ENCODE measurements around the gene WBP11.

Gene WBP11

GRCh38 chr12:14803011-14803829 lies at the start of gene WBP11, which contains the start of gene C12orf60:
TSS of gene WBP11 (minus strand) at chr12:14803478. CDS start at chr12:14801383, 2,095 bp downstream.
TSS of gene C12orf60 (plus strand) at chr12:14803670. CDS start at chr12:14822936, 19,266 bp downstream.
- DNase-seq, result peak; percentile 96 to 99

- no peak for DNase-seq
These were observed 49.6 kb upstream of the WBP11 start for GRCh38 chr12:14852880-14853279.

DNA sequence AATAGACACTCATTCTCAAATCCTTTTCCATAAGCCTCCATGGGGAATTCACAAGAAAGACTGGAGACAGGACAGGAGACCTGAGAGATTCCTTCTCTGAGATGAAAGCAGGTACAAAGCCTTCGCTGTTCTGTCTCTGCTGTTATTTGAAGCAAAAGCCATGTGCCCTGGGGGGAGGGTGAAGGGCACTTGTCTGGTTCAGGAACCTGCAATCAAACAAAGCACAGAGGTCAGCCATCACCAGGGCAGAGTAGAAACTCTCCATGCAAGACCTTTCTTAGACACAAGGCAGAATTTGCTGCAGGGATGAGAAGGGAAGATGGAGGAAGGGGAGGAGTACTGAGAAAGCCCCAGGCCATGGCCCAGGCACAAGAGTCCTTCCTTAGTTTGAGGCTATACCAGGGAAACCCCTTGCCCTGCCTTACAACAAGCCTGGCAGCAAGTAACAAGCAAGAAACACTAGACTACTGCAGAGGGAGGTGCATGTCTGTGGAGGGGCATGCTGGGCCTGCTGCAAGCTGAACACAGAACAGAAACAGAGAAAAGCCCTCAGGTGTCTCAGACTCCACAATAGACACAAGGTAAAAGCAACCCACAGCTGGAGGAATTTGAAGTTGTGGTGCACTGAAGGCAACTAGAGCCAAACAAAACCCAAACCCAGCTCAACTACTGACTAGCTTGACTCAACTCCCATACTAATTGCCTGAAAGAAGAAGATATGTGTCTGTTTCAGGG lies 47.8 kb upstream of the WBP11 start:
- DNase-seq, result no peak

DNA sequence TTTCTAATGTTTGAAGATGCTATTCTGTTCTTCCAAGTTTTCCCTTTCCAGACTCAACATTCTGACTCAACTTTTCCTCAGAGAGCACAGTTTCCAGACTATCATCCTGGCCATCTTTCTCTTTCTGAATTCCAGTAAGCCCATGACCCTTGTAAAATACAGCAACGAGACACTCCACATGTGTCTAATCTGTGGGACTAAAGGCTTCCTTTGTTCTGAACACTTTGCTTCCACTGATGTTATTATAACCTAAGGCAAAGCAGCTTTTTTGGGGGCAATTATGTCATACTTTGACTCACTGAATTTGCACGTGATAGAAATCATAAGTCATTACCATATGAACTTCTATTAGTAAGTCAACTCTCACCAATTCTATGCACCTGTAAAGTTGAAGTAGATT lies 46.4 kb upstream of the WBP11 start:
- DNase-seq, result no peak

DNA sequence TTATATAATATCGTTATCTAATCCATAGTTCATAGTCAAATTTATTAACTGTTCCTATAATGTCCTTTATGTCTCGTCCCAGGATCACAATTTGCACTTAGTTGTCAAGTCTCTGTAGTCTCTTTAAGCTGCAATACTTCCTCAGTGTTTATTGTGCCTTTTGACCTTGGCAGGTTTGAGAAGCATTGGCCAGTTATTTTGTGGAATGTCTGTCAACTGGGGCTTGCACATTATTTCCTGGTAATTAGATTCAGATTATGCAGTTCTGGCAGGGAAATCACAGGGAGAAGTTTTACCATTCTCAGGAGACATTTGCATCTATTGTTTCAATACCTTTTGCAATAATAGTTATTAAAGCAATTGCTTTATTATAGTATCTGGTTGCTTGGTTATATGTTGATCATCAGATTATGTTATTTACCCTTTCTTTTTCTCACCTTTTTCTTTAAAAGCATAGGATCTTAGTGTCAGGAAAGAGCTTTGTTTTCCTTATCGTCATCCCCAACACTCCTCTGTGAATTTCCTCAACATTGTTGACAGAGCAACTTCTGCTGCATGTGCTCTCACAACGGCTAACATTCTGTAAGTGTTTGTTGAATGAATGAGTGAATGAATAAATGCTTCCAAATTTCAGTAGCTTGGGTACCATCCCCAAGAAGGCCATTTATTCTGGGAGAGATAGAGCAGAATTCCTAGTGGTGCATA lies 43.8 kb upstream of the WBP11 start:
- no peak for DNase-seq

GRCh38 chr12:14846042-14846587 lies 42.8 kb upstream of the WBP11 start:
- peak; percentile 47 to 70 for DNase-seq

- DNase-seq, result peak; percentile 24 to 80
These were observed 42.1 kb upstream of the WBP11 start for GRCh38 chr12:14845350-14845750.

DNA sequence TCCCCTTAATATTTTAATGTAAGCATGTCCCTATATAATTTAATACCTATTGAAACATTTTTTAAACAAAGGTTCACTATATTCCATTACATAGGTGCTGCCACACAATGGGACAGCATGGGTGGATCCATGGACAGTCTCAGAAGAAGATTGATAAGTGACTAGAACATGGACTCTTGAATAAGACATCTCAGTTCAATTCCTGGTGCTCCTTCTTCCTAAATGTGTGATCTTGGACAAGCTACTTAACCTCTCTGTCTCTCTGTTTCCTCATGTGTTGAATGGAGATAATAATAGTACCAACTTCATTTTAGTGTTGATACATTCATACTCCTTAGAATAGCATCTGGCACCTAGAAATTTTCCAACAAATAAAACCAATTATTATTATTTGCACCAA lies 41.1 kb upstream of the WBP11 start:
- DNase-seq, result no peak

- DNase-seq, result no peak
These were observed 40.2 kb upstream of the WBP11 start, which contains the start of gene ART4 for GRCh38 chr12:14843425-14843887. TSS of gene ART4 (minus strand) at chr12:14843526. CDS start at chr12:14843113, 413 bp downstream.

DNA sequence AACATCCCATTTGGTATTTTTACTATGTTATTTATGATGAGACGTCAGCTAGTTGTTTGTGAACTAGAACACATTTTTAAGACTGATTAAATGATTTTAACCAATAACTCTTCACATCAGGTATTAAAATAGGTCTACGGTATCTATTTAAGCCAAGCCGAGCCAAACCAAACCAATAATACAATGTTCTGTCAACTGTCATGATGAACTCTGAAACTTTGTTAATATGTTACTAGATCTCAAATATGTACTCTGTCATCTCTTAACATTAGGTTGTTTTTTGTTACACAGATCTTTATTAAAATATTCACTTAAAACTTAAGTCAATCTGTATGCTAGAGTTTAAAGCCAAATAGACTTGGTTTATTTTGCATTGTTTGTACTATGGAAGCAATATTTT lies 39.0 kb upstream of the WBP11 start:
- DNase-seq, result no peak

GRCh38 chr12:14841761-14842160 lies 38.5 kb upstream of the WBP11 start:
- DNase-seq, result no peak

DNA sequence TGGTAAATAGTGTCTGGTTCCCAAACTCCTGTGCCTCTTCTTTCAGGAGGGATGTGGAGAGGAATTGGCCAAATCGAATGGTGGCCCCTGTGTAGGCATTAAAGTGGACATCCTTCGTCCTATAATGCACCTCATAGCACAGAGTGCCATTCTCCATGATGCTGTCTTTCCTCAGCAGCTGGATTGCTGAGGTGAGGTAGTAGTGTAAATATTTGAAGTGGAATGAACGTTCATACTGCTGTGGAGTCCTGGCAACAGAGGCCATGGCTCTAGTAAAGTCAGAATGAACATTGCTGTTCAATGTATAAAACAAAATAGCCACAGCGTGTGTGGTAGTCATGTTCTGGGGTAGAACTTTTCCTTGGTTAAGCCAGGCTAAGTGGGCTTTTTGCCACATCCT lies 37.3 kb upstream of the WBP11 start:
- no peak for DNase-seq

- DNase-seq, result peak in 1 of 2 donors; percentile 1
These were observed 36.0 kb upstream of the WBP11 start for GRCh38 chr12:14839262-14839661.

GRCh38 chr12:14836336-14837210 lies 33.3 kb upstream of the WBP11 start:
- DNase-seq, result peak in 1 of 2 donors; percentile 24

DNA sequence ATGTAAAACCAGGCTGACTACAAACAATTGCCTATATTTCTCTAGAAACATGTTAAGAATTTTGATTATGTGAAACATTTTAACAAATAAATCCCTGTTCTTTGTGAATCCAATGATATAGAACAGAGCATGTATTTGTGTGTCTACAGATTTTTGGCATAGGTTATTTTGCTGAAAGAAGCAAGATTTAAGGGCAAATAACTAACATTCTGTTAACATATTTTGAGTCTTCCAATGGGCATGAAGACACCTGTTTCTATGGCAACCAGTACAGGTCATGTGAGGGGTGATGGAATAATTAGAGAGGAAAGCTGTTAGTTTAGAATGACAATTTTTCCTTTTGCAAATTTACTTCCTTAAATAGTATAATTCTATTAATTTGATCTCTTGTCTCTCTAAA lies 31.2 kb upstream of the WBP11 start:
- no peak for DNase-seq

- no peak for DNase-seq
These were observed 30.7 kb upstream of the WBP11 start for GRCh38 chr12:14833952-14834351.

DNA sequence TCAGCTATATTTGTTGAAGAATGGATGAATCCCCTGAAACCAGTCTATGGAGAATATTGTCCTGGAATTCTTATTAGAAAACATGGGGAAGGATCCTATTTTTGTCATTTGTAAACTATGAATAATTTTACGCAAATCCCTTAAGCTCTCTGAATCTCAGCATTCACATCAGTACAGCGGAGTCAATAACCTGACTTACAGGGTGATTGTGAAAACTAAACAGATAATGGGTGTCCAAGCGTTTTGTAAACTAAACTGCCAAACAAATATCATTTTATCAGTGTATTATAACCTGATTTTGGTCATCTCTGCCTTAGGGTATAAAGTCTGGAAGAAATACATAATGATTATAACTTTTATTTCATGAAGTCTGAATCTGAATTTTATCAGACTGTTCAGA lies 30.1 kb upstream of the WBP11 start:
- no peak for DNase-seq

DNA sequence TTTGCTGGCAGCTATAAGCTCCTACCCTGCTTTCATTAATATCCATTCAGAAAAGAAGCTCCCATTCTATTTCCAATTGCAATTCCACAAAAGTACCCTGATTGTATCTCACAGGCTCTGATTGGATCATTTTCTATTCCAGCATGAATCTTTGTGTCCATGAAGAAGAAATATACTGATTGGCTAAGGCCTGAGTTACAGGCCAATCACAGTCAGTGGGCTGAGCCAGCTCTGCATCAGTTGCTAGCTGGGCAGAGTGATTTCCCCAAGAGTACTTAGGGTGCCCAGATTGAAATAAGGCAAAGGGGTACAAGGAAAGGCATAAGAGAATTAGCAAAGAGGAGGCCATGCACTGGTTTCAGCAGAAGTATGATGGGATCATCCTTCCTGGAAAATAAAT lies 25.6 kb upstream of the WBP11 start:
- peak in 1 of 2 donors; percentile 6 for DNase-seq

- DNase-seq, result no peak
These were observed 23.8 kb upstream of the WBP11 start for GRCh38 chr12:14827043-14827442.

GRCh38 chr12:14826491-14826890 lies 23.2 kb upstream of the WBP11 start:
- no peak for DNase-seq

GRCh38 chr12:14825256-14825655 lies 22.0 kb upstream of the WBP11 start:
- DNase-seq, result no peak

Data from inflammatory macrophage treated with lipopolysaccharide for 1 hour (primary cell).